GM18502 (cell line): Measurements from ENCODE around the gene TMEM234.

Experiments used
- ATAC-seq: cut with Tn5 transposase; IDR thresholded peaks from one replicate; pipeline ENCODE4 v1.9.1; 2021; ENCODE audit warnings: mild to moderate bottlenecking; ENCODE audit not compliant: unreplicated experiment, poor library complexity

Gene TMEM234

DNA sequence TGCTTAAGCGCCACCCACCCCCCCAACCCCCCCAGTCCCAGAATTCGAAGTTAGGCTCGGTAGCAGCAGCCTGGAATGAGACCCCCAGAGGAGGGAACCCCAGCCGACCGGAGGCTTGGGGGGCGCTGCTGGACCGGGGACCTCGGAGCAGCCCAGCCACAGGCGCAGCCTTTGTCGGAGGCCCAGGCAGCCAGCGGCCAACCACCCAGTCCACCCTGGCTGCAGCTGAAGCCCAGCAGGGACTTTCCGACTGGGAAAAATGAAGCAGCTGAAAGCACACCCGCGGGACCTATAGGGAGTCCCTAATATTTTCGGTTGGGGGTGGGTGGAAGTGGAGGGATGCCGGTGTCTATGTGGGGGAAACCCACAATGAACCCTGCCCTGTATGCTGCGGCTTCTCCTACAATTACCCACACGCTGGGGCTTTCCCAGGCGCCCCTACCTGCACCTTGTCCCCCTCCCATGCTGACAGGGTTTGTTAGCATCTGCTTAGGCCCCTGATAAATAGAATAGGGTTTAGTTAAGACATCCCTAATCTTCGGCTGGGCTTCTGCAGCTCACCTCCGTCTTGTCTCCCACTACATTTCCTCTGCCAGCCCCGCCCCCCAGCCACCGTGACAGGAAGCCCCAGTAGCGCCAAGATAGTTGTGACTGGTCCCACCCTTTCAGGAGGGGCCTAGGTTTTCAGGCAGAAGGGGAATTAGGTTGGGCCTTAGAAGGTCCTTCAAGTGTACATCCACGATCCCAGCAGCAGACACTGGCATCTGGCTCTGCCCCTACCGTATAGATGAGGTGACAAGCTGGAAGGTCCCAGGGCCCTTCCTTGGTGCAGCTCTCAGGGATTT lies 20.9 kb downstream of the TMEM234 start:
- peak; percentile 38 for ATAC-seq

DNA sequence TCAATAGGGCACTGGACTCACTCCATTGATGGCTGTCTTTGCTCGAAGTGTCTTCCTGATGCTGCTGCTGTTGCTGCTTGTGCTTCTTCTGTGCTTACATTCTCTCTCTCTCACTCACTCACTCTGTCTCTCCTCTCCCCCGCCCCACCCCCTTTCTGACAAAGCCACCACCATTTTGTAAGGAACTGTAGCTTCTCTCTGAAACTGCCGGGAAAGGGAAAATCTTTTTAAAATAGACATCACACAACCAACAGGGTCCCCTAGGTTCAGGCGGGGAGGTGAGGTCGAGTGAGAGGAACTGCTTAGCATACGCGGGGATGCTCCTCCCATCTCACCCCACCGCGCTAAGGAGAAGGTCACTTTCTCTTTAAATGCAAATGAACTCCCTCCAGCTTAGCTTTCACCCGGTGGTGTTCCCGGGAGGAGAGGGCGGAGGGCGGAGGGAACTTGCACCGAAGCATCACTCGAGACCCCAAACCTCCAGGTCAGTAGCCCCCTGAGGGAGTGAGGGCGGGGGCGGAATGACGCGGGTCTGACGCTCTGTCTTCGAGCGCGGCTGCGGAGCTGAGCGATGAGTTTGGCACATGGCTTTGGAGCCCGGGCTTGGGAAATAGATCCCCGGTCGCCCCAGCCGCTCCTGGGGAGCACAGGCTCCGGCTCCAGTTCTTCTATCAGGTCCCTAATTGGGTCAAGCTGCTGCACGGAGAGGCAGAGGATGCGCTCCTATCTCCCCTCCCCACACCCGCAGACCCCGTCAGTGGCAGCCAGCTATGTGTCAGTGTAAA lies 21.7 kb downstream of the TMEM234 start, which contains the start of gene CCDC28B:
Gene CCDC28B (plus strand): TSS at position 370 of the 785 bp plus-strand sequence. CDS start 1,341 bp downstream, outside the sequence.
- ATAC-seq = peak; percentile 30

DNA sequence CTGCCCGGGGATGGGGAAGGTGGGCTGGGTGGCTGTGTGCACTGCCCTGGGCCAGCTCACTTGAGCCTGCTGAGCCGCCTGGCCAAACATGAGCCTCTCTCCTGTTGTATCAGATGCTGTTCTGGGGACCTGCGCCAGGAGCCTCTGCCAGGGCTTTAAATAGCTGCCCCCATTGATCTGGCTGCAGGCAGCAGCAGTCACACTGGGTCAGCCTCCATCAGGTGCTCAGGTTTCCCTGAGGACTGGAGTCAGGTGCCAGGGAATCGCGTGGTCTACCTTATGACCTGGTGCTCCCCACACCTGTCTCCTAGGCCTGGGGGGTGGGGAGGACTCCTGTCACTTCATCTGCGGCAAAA lies 22.5 kb downstream of the TMEM234 start:
- ATAC-seq = no peak

DNA sequence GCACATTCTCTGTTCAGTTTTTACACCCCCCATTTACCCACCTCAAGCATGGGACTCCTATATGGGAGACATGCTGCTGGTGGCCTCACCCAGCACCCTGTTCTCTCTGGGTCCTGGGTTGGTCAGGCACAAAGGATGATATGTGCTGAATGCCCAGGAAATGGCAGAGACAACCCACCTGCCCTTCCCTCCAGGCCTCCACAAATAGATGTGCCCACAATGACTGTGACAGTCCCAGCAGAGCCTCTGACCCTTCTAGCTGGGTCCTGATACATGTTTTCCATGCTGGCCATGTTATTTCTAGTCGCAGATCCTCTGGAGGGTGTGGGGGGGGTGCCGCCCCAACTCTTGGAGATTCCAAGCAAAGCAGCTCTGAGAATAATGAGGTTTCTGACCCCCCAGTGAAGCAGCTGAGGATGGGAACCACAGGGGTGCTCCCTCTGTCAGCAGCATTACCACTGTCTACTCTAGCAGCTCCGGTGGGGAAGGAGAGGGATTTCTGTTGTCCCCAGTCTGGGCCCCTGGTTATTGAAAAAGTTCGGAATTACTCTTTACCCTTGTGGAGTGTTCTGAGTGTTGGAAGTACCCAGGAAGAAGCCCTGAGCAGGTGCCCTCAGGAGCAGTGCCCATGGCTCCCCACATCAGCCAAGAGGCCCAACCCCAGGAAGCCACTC lies 23.0 kb downstream of the TMEM234 start:
- ATAC-seq = no peak

DNA sequence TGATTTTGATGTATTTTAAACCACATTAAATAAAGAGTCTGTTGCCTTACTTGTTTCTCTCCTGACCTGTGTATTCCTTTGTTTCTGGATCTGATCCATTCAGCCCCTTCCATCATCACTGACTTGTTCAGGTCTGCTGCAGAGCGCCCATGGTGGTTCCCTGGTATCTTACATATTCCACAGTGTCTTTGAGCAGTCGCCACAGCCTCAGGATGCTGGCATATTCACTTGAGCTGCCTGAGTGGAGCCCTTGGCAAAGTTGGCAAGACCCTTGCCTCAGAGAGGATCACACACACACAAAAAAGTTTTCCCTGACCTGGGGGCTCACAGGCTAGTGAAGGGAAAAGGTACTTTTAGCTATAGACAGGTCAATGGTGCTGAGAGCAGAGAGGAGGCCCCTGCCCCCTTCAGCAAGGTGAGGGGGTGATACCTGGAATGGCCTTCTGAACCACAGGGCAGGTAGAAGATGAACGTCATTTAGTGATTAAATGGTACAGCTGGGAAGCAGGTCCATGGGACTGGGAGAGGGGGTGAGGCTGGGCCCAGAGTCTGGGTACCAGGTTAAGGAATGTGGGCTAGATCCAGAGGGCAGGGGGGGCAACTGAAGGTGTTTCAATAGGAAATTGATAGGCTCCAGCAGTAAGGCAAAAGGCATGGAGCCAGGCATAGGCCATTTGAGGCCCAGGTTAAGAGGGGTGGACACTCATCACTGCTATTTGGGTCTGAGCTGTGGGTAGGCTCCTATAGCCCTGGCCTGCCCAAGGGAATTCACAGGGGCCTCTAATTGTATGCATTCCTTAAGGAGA lies 23.7 kb downstream of the TMEM234 start:
- ATAC-seq = no peak

DNA sequence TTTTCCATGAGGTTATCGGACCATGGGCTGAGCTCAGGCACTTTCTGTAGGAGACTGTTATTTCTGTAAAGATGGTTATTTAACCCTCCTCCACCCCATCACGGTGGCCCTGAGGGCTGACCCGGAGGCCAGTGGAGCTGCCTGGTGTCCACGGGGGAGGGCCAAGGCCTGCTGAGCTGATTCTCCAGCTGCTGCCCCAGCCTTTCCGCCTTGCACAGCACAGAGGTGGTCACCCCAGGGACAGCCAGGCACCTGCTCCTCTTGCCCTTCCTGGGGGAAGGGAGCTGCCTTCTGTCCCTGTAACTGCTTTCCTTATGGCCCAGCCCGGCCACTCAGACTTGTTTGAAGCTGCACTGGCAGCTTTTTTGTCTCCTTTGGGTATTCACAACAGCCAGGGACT lies 24.3 kb downstream of the TMEM234 start:
- no peak for ATAC-seq

DNA sequence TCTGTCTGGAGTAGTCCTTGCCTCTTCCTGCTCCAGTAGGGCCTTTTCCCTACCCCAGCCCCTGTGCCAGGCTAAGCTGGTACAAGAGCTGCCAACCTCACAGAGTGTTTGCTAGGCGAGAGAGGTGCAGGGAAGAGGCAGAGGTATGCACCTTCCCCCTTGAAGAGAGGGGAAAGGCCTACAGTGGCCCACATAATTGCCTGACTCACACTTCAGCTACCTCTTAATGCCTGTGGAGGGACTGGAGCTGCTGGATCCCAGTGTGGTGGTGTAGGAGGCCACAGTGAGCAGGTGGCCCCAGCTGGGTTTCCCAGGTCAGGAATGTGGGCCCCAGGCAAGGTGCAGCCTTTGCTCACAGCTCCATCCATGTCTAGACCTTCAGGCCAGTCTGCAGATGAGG lies 25.1 kb downstream of the TMEM234 start:
- ATAC-seq = no peak

DNA sequence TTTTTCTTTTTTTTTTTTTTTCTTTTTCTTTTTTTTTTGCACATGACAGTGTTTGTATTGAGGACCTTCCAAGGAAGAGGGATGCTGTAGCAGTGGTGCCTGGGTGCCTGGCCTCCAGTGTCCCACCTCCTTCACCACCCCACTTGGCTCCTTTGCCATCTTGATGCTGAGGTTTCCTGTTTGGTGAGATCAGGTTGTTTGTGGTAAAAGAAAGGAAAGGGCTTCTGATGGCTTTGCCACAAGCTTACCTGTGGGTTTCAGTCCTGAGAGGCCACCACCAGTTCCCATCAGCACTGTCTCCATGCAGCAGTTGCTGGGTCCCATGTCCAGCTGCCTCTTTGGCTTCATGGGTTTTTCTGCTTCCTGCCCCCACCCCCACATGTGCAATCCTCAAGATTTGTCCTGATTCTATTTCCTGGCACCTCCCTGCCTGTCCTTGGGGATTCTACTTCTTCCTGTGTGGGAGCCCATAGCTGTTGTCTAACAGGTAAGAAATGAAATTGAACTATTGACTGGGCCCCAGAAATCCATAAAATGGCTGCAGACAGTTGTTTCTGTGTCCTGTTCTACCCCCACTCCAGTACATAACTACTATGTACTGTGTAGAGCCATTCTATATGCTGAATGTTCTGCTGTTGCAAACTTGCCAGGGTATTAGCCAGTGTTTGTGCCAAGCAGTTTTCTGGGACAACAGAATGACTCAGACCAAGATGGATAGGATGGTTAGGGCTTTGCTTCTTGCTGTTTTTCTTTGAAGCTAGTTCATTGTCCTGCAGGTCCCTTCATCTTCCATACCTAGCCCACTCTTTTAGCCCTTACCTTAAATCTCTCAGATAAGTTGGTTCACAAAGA lies 26.0 kb downstream of the TMEM234 start:
- no peak for ATAC-seq

DNA sequence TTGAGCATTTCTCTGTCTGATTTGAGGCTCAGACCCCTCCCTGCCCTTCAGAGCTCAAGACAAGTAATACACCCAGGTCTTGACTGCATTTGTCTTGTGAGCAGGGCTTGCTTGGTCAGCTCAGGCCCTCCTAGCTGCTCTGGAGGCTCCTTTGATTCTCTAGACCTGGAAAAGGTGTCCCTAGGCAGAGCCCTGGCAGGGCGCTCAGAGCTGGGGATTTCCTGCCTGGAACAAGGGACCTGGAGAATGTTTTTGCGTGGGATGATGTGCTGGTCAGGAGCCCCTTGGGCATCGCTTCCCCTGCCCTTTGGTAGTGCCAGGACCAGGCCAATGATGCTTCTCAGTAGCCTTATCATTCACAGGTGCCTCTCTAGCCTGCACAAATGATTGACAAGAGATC lies 26.6 kb downstream of the TMEM234 start:
- ATAC-seq = no peak

DNA sequence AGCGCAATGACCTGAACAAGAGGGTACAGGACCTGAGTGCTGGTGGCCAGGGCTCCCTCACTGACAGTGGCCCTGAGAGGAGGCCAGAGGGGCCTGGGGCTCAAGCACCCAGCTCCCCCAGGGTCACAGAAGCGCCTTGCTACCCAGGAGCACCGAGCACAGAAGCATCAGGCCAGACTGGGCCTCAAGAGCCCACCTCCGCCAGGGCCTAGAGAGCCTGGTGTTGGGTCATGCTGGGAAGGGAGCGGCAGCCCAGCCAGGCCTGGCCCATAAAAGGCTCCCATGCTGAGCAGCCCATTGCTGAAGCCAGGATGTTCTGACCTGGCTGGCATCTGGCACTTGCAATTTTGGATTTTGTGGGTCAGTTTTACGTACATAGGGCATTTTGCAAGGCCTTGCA lies 27.2 kb downstream of the TMEM234 start:
- no peak for ATAC-seq

DNA sequence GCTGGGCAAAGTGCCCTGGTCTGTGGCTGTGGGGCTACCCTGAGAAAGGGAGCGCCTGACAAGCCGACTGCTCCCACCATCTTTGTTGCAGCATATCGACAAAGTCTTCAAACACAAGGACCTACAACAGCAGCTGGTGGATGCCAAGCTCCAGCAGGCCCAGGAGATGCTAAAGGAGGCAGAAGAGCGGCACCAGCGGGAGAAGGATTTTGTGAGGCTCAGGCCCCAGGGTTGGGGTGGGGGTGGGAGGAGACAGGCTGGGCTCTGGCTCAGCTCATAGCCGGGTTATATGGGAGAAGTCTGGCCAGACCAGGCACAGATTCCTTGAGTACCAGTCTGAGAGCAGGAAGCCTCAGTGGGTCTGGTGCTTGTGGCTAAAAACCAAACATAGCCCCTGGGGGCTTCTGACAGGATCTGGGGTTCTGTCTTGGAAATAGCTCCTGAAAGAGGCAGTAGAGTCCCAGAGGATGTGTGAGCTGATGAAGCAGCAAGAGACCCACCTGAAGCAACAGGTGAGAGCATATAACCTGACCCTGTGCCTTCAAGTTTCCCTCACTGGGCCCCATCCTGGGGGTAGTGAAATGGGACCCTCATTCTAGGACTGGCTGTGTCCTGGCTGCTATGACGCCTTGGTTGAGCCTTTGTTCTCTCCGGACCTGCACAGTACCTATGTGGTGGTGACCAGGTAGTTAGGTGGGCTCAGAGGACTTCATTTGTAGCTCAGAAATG lies 29.8 kb downstream of the TMEM234 start:
- ATAC-seq = no peak

DNA sequence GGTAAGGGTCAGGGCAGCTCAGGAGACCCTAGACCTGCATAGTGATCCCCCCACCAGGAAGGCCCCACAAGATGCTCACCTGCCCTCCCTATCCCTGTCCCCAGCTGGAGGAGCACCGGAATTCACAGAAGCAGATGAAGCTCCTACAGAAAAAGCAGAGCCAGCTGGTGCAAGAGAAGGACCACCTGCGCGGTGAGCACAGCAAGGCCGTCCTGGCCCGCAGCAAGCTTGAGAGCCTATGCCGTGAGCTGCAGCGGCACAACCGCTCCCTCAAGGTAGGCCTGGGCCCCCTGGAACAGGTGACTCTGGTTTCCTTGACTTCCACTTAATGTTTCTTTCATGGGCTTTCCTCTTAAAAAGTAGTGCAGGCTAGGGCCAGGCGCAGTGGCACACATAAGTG lies 34.3 kb downstream of the TMEM234 start:
- no peak for ATAC-seq

DNA sequence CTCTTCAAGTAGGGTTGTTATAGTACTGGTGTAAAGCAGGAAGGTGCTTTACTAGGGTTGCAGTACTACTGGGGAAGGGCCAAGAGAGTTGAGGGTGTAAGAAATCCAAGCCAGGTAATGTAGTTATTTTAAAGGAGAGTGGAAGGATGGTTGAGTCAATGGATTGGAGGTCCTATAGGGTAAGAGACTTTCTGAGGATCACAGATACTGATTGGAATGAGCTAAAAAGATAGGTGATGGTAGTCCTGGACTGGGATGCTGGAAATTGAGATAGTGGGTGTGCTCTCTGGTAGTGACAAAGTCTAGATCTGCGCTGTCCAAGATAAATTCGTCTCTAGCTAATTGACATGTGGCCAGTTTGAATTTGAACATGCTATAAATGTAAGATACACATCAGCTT lies 35.7 kb downstream of the TMEM234 start:
- no peak for ATAC-seq

DNA sequence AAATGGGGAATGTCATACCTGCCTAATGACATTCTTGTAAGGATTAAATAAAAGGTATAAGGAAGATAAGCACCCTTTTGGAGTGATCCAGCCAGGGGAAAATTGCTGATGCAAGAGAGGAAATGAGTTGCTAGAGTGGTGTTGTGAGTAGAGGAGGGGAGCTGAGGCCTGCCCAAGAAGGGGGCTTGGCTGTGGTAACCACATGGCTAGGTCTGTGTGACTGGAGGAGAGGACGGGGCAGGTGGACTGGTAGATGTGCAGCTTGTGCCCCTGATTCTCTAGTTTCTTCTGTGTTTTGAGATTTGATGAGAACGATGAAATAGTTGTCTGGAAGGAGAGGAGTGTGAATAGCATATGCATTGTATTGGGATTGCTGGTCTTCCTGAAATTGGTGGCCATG lies 36.1 kb downstream of the TMEM234 start:
- ATAC-seq = no peak

DNA sequence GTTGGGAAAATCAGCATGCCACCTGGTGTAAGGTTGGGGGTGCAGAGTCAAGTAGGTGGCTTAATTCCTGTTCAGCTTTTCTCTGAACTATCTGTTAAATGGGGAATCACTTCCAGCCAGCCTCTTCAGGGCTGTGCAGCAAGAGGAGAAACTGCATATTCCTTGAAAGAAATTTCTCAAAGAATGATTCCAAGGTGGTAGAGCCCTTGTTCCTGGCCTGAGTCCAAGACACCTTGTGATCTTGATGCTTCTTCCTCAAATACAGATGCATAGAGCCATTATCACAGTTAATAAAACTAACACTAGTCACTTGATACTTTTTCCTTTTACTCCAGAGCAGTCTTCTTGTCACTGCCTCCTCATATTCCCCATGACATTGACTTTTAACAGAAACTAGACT lies 37.5 kb downstream of the TMEM234 start:
- ATAC-seq = no peak

DNA sequence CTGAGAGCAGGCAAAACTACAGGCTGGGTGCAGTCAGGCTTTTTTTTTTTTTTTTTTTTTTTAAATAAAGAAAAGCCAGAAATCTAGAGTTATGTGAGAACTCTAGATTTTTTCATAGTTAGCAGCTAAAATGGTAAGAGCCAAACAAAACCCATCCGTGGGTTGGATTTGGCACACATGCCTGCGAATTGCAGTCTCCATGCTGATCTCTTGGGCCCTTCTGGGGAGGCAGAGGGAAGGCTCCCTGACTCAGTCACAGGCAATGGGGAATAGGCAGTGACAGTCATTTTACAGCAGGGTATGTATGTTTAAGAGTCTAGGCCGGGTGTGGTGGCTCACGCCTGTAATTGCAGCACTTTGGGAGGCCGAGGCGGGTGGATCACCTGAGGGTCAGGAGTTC lies 40.1 kb downstream of the TMEM234 start:
- ATAC-seq = no peak

DNA sequence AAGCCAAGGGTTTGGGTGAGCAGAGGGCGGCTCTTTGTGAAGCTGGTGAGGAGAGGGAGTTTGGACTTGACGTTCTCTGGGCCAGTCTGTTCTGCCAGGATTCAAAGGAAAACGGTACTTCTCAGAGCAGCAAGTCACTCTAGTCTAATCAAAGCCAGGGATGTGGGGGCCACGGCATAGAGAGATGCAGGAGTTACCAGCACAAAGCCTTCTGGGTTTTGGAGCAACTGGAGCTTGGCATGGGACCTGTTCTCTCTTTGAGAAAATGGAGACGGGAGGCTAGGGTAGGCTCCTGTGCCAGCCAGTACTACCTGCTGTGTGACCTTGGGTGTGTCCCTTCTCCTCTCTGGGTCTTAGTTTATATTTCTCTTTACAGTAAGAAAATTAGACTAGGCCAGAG lies 40.6 kb downstream of the TMEM234 start:
- no peak for ATAC-seq

DNA sequence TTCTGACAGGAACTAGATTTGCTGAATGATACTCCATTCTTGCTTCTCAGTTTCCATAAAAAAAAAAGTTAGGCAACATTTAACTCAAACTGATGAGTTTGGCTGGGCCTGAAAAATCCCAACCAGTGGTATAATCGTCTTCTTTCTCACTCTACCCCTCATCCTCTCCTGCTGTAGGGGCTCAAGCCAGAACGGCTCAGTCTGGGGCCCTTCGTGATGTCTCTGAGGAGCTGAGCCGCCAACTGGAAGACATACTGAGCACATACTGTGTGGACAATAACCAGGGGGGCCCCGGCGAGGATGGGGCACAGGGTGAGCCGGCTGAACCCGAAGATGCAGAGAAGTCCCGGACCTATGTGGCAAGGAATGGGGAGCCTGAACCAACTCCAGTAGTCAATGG lies 41.1 kb downstream of the TMEM234 start:
- no peak for ATAC-seq
